ENCODE data around the gene HSD17B14.

HSD17B14 gene

GRCh38 chr19:48795685-48796070 is 40.6 kb downstream of the HSD17B14 start:
- TF ChIP-seq CTCF (conservative IDR thresholded peaks at IDR 0.05) = no peak
- no peak for TF ChIP-seq ZFX (IDR thresholded peaks at IDR 0.05)
- no peak overlapping the region for H3K27ac ChIP-seq

DNA sequence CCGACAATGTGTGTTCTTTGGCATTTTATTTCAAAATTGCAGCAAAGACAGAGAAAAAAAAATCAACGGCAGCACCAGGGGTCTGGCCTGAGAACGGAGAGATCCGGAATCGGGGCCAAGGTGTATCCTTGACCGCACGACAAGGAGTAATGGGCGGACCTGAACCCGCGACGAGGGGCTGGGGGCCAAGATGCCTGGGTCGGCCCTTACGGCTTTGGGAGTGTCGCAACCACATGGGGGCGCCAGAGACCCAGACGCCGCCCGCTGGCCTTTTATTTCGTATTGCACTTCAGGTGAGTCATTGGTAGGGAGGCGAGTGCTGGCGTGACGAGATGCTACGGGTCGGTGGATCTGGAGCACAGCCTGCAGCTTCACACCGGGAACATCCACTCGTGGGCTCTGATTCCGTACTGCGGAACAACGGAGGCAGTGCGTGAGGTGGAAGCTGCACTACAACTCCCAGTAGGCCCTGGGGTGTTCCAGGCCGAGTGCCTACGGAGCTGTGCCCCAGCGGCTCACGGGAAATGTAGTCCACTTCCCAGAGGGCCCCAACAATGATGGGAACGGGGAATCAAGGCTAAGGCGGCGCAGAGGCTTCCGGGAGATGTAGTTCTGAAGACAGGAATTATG is 41.1 kb downstream of the HSD17B14 start:
- H3K27ac ChIP-seq = no peak overlapping the region; the same call in 1 of the 2 replicates
- TF ChIP-seq ZFX (IDR thresholded peaks at IDR 0.05) (no peak), CTCF (conservative IDR thresholded peaks at IDR 0.05) (peak; percentile 88)

DNA sequence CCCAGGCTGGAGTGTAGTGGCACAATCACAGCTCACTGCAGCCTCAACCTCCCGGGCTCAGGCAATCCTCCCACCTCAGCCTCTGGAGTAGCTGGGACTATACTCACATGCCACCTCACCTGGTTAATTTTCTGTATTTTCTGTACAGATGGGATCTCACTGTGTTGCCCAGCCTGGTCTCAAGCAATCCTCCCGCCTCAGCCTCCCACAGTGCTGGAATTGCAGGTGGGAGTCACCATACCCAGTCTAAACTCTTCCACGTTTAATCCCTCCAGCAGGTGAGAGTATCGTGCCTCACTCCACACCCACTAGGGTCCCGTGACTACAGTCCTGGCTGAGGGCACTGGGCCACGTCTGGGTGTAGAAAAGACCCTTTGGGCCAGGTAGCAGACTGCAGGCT is 42.0 kb downstream of the HSD17B14 start:
- TF ChIP-seq ZFX (IDR thresholded peaks at IDR 0.05) (no peak), CTCF (conservative IDR thresholded peaks at IDR 0.05) (no peak)

GRCh38 chr19:48793271-48793670 is 43.0 kb downstream of the HSD17B14 start:
- TF ChIP-seq CTCF (conservative IDR thresholded peaks at IDR 0.05) (no peak), ZFX (IDR thresholded peaks at IDR 0.05) (no peak)

More for the DNA sequence above, 42.0 kb downstream of the HSD17B14 start:
- no peak overlapping the region for H3K27ac ChIP-seq

GRCh38 chr19:48787331-48787730 is 49.0 kb downstream of the HSD17B14 start:
- H3K27ac ChIP-seq = peak overlapping the region; percentile 71

More at GRCh38 chr19:48793271-48793670, 43.0 kb downstream of the HSD17B14 start:
- H3K27ac ChIP-seq = no peak overlapping the region

- H3K27ac ChIP-seq = peak overlapping the region; percentile 71
Measured at GRCh38 chr19:48786422-48786821, 49.9 kb downstream of the HSD17B14 start.

- TF ChIP-seq ZFX (IDR thresholded peaks at IDR 0.05) = no peak
- no peak for TF ChIP-seq CTCF (conservative IDR thresholded peaks at IDR 0.05)
- H3K27ac ChIP-seq = no peak overlapping the region
Measured at GRCh38 chr19:48784527-48784926, 51.8 kb downstream of the HSD17B14 start.

DNA sequence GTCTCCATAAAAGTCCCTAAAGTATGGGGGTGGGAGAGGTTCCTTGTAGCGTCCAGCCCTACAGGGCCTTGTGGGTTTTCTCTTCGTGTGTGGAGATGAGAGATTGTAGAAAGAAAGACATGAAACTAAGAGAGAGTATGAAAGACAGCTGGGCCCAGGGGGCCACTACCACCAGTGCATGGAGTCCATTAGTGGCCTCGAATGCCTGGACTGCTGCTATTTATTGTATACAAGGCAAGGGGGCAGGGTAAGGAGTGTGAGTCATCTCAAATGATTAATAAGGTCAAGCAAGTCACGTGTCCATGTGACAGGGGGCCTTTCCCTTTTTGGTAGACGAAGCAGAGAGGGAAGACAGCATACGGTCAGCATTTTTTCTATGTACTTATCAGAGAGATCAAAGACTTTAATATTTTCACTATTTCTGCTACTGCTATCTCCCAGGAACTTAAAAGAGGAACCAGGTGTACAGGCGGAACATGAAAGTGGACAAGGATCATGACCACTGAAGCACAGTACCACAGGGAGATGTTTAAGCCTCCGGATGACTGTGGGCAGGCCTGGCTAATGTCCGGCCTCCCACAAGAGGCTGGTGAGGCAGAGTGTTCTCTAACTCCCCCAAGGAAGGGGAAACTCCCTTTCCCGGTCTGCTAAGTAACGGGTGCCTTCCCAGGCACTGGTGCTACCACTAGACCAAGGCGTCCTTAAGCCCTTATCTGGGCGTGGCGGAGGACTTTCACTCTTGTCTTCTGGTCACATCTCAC is 55.5 kb downstream of the HSD17B14 start:
- H3K27ac ChIP-seq = no peak overlapping the region
- no peak for TF ChIP-seq CTCF (conservative IDR thresholded peaks at IDR 0.05)
- TF ChIP-seq ZFX (IDR thresholded peaks at IDR 0.05) = no peak

Data from C4-2B (cell line).